Ishikawa (cell line): Measurements from ENCODE around the gene GAK.

Source experiments
- CEBPB ChIP-seq: IDR thresholded peaks from 2 replicates; pipeline ENCODE4 v1.6.1; 2012
- EGR1 ChIP-seq: IDR thresholded peaks from 2 replicates; pipeline ENCODE4 v1.6.1; 2012
- MAX ChIP-seq: IDR thresholded peaks from 2 replicates; pipeline ENCODE4 v1.6.1; 2012
- NFIC ChIP-seq: IDR thresholded peaks from 2 replicates; pipeline ENCODE4 v1.6.1; 2012
- RAD21 ChIP-seq: IDR thresholded peaks from 2 replicates; pipeline ENCODE4 v1.6.1; 2012; ENCODE audit warnings: low read depth
- REST ChIP-seq: IDR thresholded peaks from 2 replicates; pipeline ENCODE4 v1.6.1; 2012; ENCODE audit warnings: low read depth, mild to moderate bottlenecking
- TCF12 ChIP-seq: IDR thresholded peaks from 2 replicates; pipeline ENCODE4 v1.6.1; 2012; ENCODE audit warnings: low read depth
- TEAD4 ChIP-seq: IDR thresholded peaks from 2 replicates; pipeline ENCODE4 v1.6.1; 2012
- USF1 ChIP-seq: IDR thresholded peaks from 2 replicates; pipeline ENCODE4 v1.6.1; 2012
- YY1 ChIP-seq: IDR thresholded peaks from 2 replicates; pipeline ENCODE4 v1.6.1; 2012; ENCODE audit warnings: low read depth
- ZBTB7A ChIP-seq: IDR thresholded peaks from 2 replicates; pipeline ENCODE4 v1.6.1; 2012; ENCODE audit warnings: low read depth

Gene GAK

GRCh38 chr4:801436-802124 lies 130.5 kb downstream of the GAK start:
- TF ChIP-seq REST (no peak), ZBTB7A (no peak), TCF12 (no peak), MAX (no peak), YY1 (no peak), NFIC (no peak), TEAD4 (no peak), EGR1 (no peak), RAD21 (no peak), USF1 (no peak), CEBPB (no peak)
